Naive thymus-derived CD4-positive, alpha-beta T cell (primary cell): ENCODE measurements around the gene ITSN1. TPM values are rescaled to one million over a fixed set of nuclear protein-coding genes. Genes with fewer than 3 reads are reported as not detected.

Source experiments
- ATAC-seq: fragments of 150-1000 bp; cut with Tn5 transposase; 2 replicates; pipeline ENCODE4 v1.10.0; 2021; ENCODE audit warnings: mild to moderate bottlenecking, moderate library complexity
- CTCF ChIA-PET: fragments of 350-600 bp; sonication (Branson Sonifier 250); formaldehyde crosslinking; loops from one replicate; lab custom pipeline; 2021; ENCODE audit warnings: antibody characterized with exemption; lab: Charles Lee
- POLR2A ChIA-PET: fragments of 350-600 bp; sonication (Branson Sonifier 250); formaldehyde crosslinking; loops from one replicate; lab custom pipeline; 2021; ENCODE audit warnings: antibody characterized with exemption, inconsistent platforms; lab: Charles Lee
- DNase-seq, 9 donors: peaks; one replicate each; pipeline versions ENCODE4 v3.0.0 to v3.0.0-alpha.2; 2020 to 2022; ENCODE audit warnings: mixed read lengths in 1 of 9
- H3K27ac ChIP-seq: one replicate; pipeline ENCODE4 v1.7.0; 2013; ENCODE audit warnings: mild to moderate bottlenecking, low read depth, low read length, moderate library complexity
- H3K27me3 ChIP-seq, 2 donors: one replicate each; pipeline ENCODE4 v1.7.0; 2013; ENCODE audit warnings: low read length in 2 of 2, mild to moderate bottlenecking in 2 of 2, moderate library complexity in 2 of 2; ENCODE audit not compliant: control insufficient read depth in 2 of 2, insufficient read depth in 2 of 2
- H3K36me3 ChIP-seq, 3 experiments: 1 replicate in 2 of 3; 2 replicates in 1 of 3; pipeline ENCODE4 v1.7.0; 2013; ENCODE audit warnings: low read length in 3 of 3, mild to moderate bottlenecking in 3 of 3, moderate library complexity in 1 of 3; ENCODE audit not compliant: insufficient read depth in 3 of 3, control insufficient read depth in 2 of 3
- H3K4me1 ChIP-seq, 2 donors: one replicate each; pipeline ENCODE4 v1.7.0; 2013; ENCODE audit warnings: low read length in 2 of 2, mild to moderate bottlenecking in 2 of 2, moderate library complexity in 1 of 2; ENCODE audit not compliant: control insufficient read depth in 2 of 2, insufficient read depth in 2 of 2
- H3K4me3 ChIP-seq: 2 replicates; pipeline ENCODE4 v1.7.0; 2013; ENCODE audit warnings: mild to moderate bottlenecking, low read length
- H3K9me3 ChIP-seq, 3 experiments: 1 replicate in 2 of 3; 2 replicates in 1 of 3; pipeline ENCODE4 v1.7.0; 2013; ENCODE audit warnings: low read length in 3 of 3; ENCODE audit not compliant: control insufficient read depth in 2 of 3
- H3K27ac Mint-ChIP-seq, 9 donors: one replicate each; pipeline ENCODE4 v1.8.0; 2020 to 2022; ENCODE audit warnings: mixed read lengths in 9 of 9, mild to moderate bottlenecking in 8 of 9, moderate library complexity in 5 of 9, inconsistent platforms in 2 of 9
- H3K27me3 Mint-ChIP-seq, 5 donors: one replicate each; pipeline ENCODE4 v1.8.0; 2021 to 2022; ENCODE audit warnings: mixed read lengths in 5 of 5, mild to moderate bottlenecking in 1 of 5
- H3K36me3 Mint-ChIP-seq, 5 donors: one replicate each; pipeline ENCODE4 v1.8.0; 2020 to 2022; ENCODE audit warnings: mixed read lengths in 5 of 5, mild to moderate bottlenecking in 3 of 5, inconsistent platforms in 1 of 5
- H3K4me1 Mint-ChIP-seq, 7 donors: one replicate each; pipeline ENCODE4 v1.8.0; 2020 to 2022; ENCODE audit warnings: mixed read lengths in 7 of 7, mild to moderate bottlenecking in 3 of 7, inconsistent platforms in 1 of 7
- H3K4me3 Mint-ChIP-seq, 10 donors: one replicate each; pipeline ENCODE4 v1.8.0; 2020 to 2022; ENCODE audit warnings: mild to moderate bottlenecking in 10 of 10, mixed read lengths in 10 of 10, moderate library complexity in 6 of 10, inconsistent platforms in 2 of 10
- H3K9me3 Mint-ChIP-seq, 11 donors: one replicate each; pipeline ENCODE4 v1.8.0; 2020 to 2022; ENCODE audit warnings: mixed read lengths in 11 of 11, mild to moderate bottlenecking in 4 of 11, inconsistent platforms in 1 of 11, moderate library complexity in 1 of 11
- intact Hi-C, 2 donors: fragments of 100-400 bp; cut with micrococcal nuclease; formaldehyde crosslinking; loops; one replicate each; pipeline ENCODE4 v1.15.1; 2023
- polyA plus RNA-seq, 2 donors: library from polyadenylated mRNA; unstranded; fragments of 300-500 nt; fragmentation: Illumina TruSeq; gene quantifications; one replicate each; pipeline ENCODE4 v1.2.3, GENCODE V29; 2021
- total RNA-seq, 6 experiments: library from RNA in 5 of 6; stranded (reverse) in 5 of 6; gene quantifications; 1 replicate in 5 of 6; 2 replicates in 1 of 6; pipeline ENCODE4 v1.2.3 and lab custom pipeline; 2021 to 2026

ITSN1 gene
- total and polyA plus RNA-seq, 7 experiments from 2014 or later = 1.2 to 8.6 (median 3.2) TPM

GRCh38 chr21:33658919-33659567 is 16.7 kb downstream of the ITSN1 start:
- no peak overlapping the region for H3K4me3 Mint-ChIP-seq
- CTCF ChIA-PET = no interaction called here
- intact Hi-C loops = no loop called here
- H3K9me3 Mint-ChIP-seq = peaks cover 0 to 5% (median 2%) of the 10 kb centered on the region in 11 donors
- DNase-seq (no peak), ATAC-seq (no peak)
- Histone ChIP-seq H3K36me3 (no peaks in the 10 kb centered on the region), H3K9me3 (no peaks in the 10 kb centered on the region), H3K27me3 (no peaks in the 10 kb centered on the region), H3K4me3 (no peak overlapping the region), H3K27ac (no peak overlapping the region), H3K4me1 (no peaks in the 10 kb centered on the region)
- POLR2A ChIA-PET = no interaction called here
- H3K36me3 Mint-ChIP-seq = peaks cover 0 to 5% (median 0%) of the 10 kb centered on the region in 5 donors
- H3K27me3 Mint-ChIP-seq = peaks cover 0 to 11% (median 6%) of the 10 kb centered on the region in 5 donors
- H3K4me1 Mint-ChIP-seq = peaks cover 0 to 4% (median 0%) of the 10 kb centered on the region in 7 donors
- peak overlapping the region in 1 of 9 donors; percentile 20 for H3K27ac Mint-ChIP-seq

- no peak for ATAC-seq
- intact Hi-C loops = no loop called here
Observed at GRCh38 chr21:33659568-33659949, 17.3 kb downstream of the ITSN1 start.

DNA sequence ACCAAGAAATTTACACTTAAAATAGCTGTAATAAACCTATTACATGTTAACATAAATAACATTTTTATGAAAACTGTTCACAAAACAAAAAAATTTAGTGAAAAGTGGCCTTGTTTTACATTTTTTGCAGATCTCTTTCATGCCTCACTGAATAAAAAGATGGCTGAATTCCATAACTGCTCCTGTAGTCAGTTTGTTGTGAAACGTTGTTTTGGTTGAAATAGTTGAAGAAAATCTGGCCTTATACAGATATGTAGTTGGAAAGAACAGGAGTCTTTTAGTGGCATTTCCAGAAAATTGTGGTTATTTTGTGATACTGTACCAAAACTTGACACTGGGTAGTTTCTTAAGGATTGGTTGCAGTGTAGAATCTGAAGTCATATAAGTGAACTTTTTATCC is 18.1 kb downstream of the ITSN1 start:
- no peak for DNase-seq
- peaks cover 0 to 11% (median 6%) of the 10 kb centered on the region in 5 donors for H3K27me3 Mint-ChIP-seq
- no peaks in the 10 kb centered on the region for H3K36me3 ChIP-seq
- no peak overlapping the region for H3K4me3 ChIP-seq
- H3K4me1 ChIP-seq = no peaks in the 10 kb centered on the region
- H3K36me3 Mint-ChIP-seq = peaks cover 0 to 5% (median 0%) of the 10 kb centered on the region in 5 donors
- H3K9me3 Mint-ChIP-seq = peaks cover 0 to 5% (median 2%) of the 10 kb centered on the region in 11 donors
- CTCF ChIA-PET = no interaction called here
- POLR2A ChIA-PET = no interaction called here
- H3K27ac ChIP-seq = no peak overlapping the region
- ATAC-seq = no peak
- H3K4me3 Mint-ChIP-seq = no peak overlapping the region
- H3K27ac Mint-ChIP-seq = no peak overlapping the region
- intact Hi-C loops = no loop called here
- H3K4me1 Mint-ChIP-seq = peaks cover 0 to 1% (median 0%) of the 10 kb centered on the region in 7 donors
- no peaks in the 10 kb centered on the region for H3K9me3 ChIP-seq
- no peaks in the 10 kb centered on the region for H3K27me3 ChIP-seq

More at GRCh38 chr21:33659568-33659949, 17.3 kb downstream of the ITSN1 start:
- H3K36me3 ChIP-seq = no peaks in the 10 kb centered on the region
- Mint-ChIP-seq H3K4me3 (no peak overlapping the region), H3K9me3 (peaks cover 0 to 5% (median 2%) of the 10 kb centered on the region in 11 donors), H3K36me3 (peaks cover 0 to 5% (median 0%) of the 10 kb centered on the region in 5 donors), H3K4me1 (peaks cover 0 to 4% (median 0%) of the 10 kb centered on the region in 7 donors), H3K27ac (no peak overlapping the region), H3K27me3 (peaks cover 0 to 11% (median 6%) of the 10 kb centered on the region in 5 donors)
- DNase-seq = no peak
- H3K27ac ChIP-seq = no peak overlapping the region
- CTCF ChIA-PET = no interaction called here
- POLR2A ChIA-PET = no interaction called here
- no peaks in the 10 kb centered on the region for H3K9me3 ChIP-seq
- no peaks in the 10 kb centered on the region for H3K27me3 ChIP-seq
- no peak overlapping the region for H3K4me3 ChIP-seq
- H3K4me1 ChIP-seq = no peaks in the 10 kb centered on the region

DNA sequence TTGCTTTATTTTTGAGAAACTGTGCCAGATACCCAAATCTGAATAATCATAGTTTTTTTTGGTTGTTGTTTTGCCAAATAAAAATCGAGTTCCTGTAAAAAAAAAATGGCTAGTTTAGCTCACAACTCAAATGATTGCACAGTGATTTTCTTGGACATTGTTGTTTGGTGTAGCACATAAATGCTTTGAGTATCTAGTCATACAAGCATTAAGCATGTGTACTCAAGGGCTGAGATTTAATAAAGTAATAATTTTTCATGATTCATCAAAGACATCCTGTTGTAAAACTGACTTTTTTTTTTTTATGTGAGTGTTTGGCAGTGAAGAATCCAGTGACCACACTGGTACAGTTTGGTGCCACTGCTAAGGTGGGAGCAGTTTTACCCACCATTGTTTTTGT is 18.8 kb downstream of the ITSN1 start:
- ChIA-PET POLR2A (no interaction called here), CTCF (no interaction called here)
- intact Hi-C loops = no loop called here
- ATAC-seq (no peak), DNase-seq (no peak)
- Mint-ChIP-seq H3K9me3 (peaks cover 0 to 5% (median 2%) of the 10 kb centered on the region in 11 donors), H3K27me3 (peaks cover 0 to 11% (median 5%) of the 10 kb centered on the region in 5 donors), H3K4me1 (no peaks in the 10 kb centered on the region), H3K27ac (no peak overlapping the region), H3K36me3 (peaks cover 0 to 5% (median 0%) of the 10 kb centered on the region in 5 donors), H3K4me3 (no peak overlapping the region)
- Histone ChIP-seq H3K27me3 (no peaks in the 10 kb centered on the region), H3K27ac (no peak overlapping the region), H3K9me3 (no peaks in the 10 kb centered on the region), H3K4me3 (no peak overlapping the region), H3K4me1 (no peaks in the 10 kb centered on the region), H3K36me3 (no peaks in the 10 kb centered on the region)

DNA sequence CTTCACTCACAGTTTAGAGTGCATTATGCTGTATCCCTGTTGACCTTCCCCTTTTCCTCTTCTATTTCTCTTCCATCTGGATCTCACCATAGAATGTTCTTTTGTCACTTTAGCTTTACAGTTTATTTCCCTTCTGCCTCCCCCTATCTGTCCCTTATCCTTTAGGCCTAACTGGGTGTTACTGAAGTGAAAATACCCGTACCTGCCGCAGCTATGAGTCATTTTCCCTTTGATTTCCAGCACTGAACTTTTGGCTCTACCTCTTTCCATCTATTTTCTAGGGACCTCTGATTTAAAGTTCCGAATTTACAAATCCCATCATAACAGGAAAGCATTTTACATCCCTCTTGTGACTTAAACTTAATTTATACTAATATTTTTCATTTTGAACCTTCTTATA is 19.7 kb downstream of the ITSN1 start:
- DNase-seq (no peak), ATAC-seq (no peak)
- Histone ChIP-seq H3K4me1 (no peaks in the 10 kb centered on the region), H3K36me3 (no peaks in the 10 kb centered on the region), H3K27me3 (peaks cover 0 to 1% of the 10 kb centered on the region in 2 donors), H3K9me3 (no peaks in the 10 kb centered on the region), H3K4me3 (no peak overlapping the region), H3K27ac (no peak overlapping the region)
- intact Hi-C loops = loop anchor here in 1 of 2 donors (1.0 kb wide), 1 partner anchor 49 kb away; no protein-coding TSS in a partner anchor
- ChIA-PET CTCF (no interaction called here), POLR2A (no interaction called here)
- no peak overlapping the region for H3K27ac Mint-ChIP-seq
- H3K4me3 Mint-ChIP-seq = no peak overlapping the region
- no peaks in the 10 kb centered on the region for H3K4me1 Mint-ChIP-seq
- peaks cover 0 to 10% (median 5%) of the 10 kb centered on the region in 5 donors for H3K27me3 Mint-ChIP-seq
- peaks cover 0 to 5% (median 0%) of the 10 kb centered on the region in 5 donors for H3K36me3 Mint-ChIP-seq
- H3K9me3 Mint-ChIP-seq = peaks cover 0 to 5% (median 2%) of the 10 kb centered on the region in 11 donors

GRCh38 chr21:33663241-33663640 is 20.9 kb downstream of the ITSN1 start:
- Mint-ChIP-seq H3K27me3 (peaks cover 0 to 6% (median 5%) of the 10 kb centered on the region in 5 donors), H3K4me3 (no peak overlapping the region), H3K9me3 (peaks cover 0 to 5% (median 2%) of the 10 kb centered on the region in 11 donors), H3K27ac (no peak overlapping the region), H3K36me3 (peaks cover 0 to 5% (median 0%) of the 10 kb centered on the region in 5 donors), H3K4me1 (peaks cover 0 to 7% (median 0%) of the 10 kb centered on the region in 7 donors)
- intact Hi-C loops = no loop called here
- Histone ChIP-seq H3K27me3 (peaks cover 0 to 2% of the 10 kb centered on the region in 2 donors), H3K36me3 (no peaks in the 10 kb centered on the region), H3K4me3 (no peak overlapping the region), H3K27ac (no peak overlapping the region), H3K9me3 (no peaks in the 10 kb centered on the region), H3K4me1 (no peaks in the 10 kb centered on the region)
- DNase-seq = no peak
- ChIA-PET POLR2A (no interaction called here), CTCF (no interaction called here)
- no peak for ATAC-seq

GRCh38 chr21:33664135-33664534 is 21.8 kb downstream of the ITSN1 start:
- H3K36me3 Mint-ChIP-seq = peaks cover 0 to 5% (median 0%) of the 10 kb centered on the region in 5 donors
- H3K4me1 Mint-ChIP-seq = peaks cover 0 to 9% (median 0%) of the 10 kb centered on the region in 7 donors
- Histone ChIP-seq H3K9me3 (no peaks in the 10 kb centered on the region), H3K36me3 (no peaks in the 10 kb centered on the region), H3K27ac (no peak overlapping the region), H3K4me3 (no peak overlapping the region), H3K27me3 (peaks cover 0 to 2% of the 10 kb centered on the region in 2 donors), H3K4me1 (no peaks in the 10 kb centered on the region)
- H3K27ac Mint-ChIP-seq = no peak overlapping the region
- POLR2A ChIA-PET = no interaction called here
- CTCF ChIA-PET = no interaction called here
- intact Hi-C loops = no loop called here
- ATAC-seq (no peak), DNase-seq (no peak)
- peaks cover 0 to 1% (median 0%) of the 10 kb centered on the region in 5 donors for H3K27me3 Mint-ChIP-seq
- peaks cover 0 to 5% (median 2%) of the 10 kb centered on the region in 11 donors for H3K9me3 Mint-ChIP-seq
- H3K4me3 Mint-ChIP-seq = no peak overlapping the region
